T1000 (cell line): ENCODE results near the gene ABCC10.
"Not testable (repeated sequence)": the region's sequence is repeated elsewhere in the genome, so short reads cannot be mapped to it uniquely, and the experiment has no call there.

Experiments
- DNase-seq: peaks from one replicate; lab custom pipeline; 2025; ENCODE audit warnings: mixed read lengths; lab: John Stamatoyannopoulos, UW

The ABCC10 gene

GRCh38 chr6:43444582-43444981 is 17.2 kb downstream of the ABCC10 start:
- no peak for DNase-seq

- DNase-seq, result no peak
Measured at GRCh38 chr6:43445576-43445975, 18.2 kb downstream of the ABCC10 start.

GRCh38 chr6:43447604-43448003 is 20.3 kb downstream of the ABCC10 start:
- no peak for DNase-seq

GRCh38 chr6:43448916-43449315 is 21.6 kb downstream of the ABCC10 start:
- DNase-seq, result no peak

GRCh38 chr6:43450699-43451131 is 23.4 kb downstream of the ABCC10 start:
- no peak for DNase-seq

GRCh38 chr6:43451348-43451747 is 24.0 kb downstream of the ABCC10 start:
- no peak for DNase-seq

GRCh38 chr6:43451939-43452338 is 24.6 kb downstream of the ABCC10 start:
- DNase-seq, result no peak

- no peak for DNase-seq
Measured at GRCh38 chr6:43452896-43453295, 25.6 kb downstream of the ABCC10 start.

- no peak for DNase-seq
Measured at GRCh38 chr6:43453831-43454230, 26.5 kb downstream of the ABCC10 start.

- DNase-seq, result no peak
Measured at GRCh38 chr6:43454290-43454695, 27.0 kb downstream of the ABCC10 start.

GRCh38 chr6:43454696-43455530 is 27.6 kb downstream of the ABCC10 start:
- DNase-seq, result peak; percentile 75

- DNase-seq, result no peak
Measured at GRCh38 chr6:43455531-43456428, 28.4 kb downstream of the ABCC10 start, which contains the start of gene DLK2. Gene DLK2 (minus strand): TSS chr6:43455548. CDS start chr6:43454825, 723 bp downstream.

GRCh38 chr6:43457643-43458042 is 30.3 kb downstream of the ABCC10 start:
- no peak for DNase-seq

- DNase-seq, result not testable (repeated sequence)
Measured at GRCh38 chr6:43458154-43458553, 30.8 kb downstream of the ABCC10 start.

- no peak for DNase-seq
Measured at GRCh38 chr6:43459535-43459934, 32.2 kb downstream of the ABCC10 start.

GRCh38 chr6:43460032-43460431 is 32.7 kb downstream of the ABCC10 start:
- no peak for DNase-seq

- DNase-seq, result no peak
Measured at GRCh38 chr6:43461936-43462335, 34.6 kb downstream of the ABCC10 start.

- DNase-seq, result no peak
Measured at GRCh38 chr6:43464337-43464736, 37.0 kb downstream of the ABCC10 start.

GRCh38 chr6:43465948-43466347 is 38.6 kb downstream of the ABCC10 start:
- no peak for DNase-seq

- DNase-seq, result not testable (repeated sequence)
Measured at GRCh38 chr6:43467265-43467664, 39.9 kb downstream of the ABCC10 start.

GRCh38 chr6:43467752-43468151 is 40.4 kb downstream of the ABCC10 start:
- DNase-seq, result no peak

- no peak for DNase-seq
Measured at GRCh38 chr6:43468240-43468639, 40.9 kb downstream of the ABCC10 start.
